OCI-LY3 (cell line): ENCODE data around the gene ZGRF1.

Source experiments
- H2AFZ ChIP-seq: fragments of 200-600, 300-600 bp; shearing (Covaris generic); 2 replicates; pipeline ENCODE4 v1.6.0; 2014; ENCODE audit warnings: antibody characterized with exemption, low read depth, low read length
- H3K27ac ChIP-seq: fragments of 200-600, 300-600 bp; sonication (generic); 2 replicates; pipeline ENCODE4 v1.5.1; 2014; ENCODE audit warnings: mild to moderate bottlenecking, low read length, moderate library complexity, mixed read lengths
- H3K27me3 ChIP-seq: fragments of 200-600, 300-600 bp; sonication (generic); 2 replicates; pipeline ENCODE4 v1.6.1; 2014; ENCODE audit warnings: low read depth, low read length, mixed read lengths
- H3K36me3 ChIP-seq: fragments of 200-600, 300-600 bp; sonication (generic); replicated peaks from 2 replicates; pipeline ENCODE3; 2014; ENCODE audit warnings: low read depth, low read length, mixed read lengths
- H3K4me1 ChIP-seq: fragments of 300-600, 200-600 bp; sonication (generic); 2 replicates; pipeline ENCODE4 v1.6.1; 2014; ENCODE audit warnings: low read length, mixed read lengths
- H3K4me2 ChIP-seq: fragments of 200-600, 300-600 bp; sonication (generic); 2 replicates; pipeline ENCODE4 v1.6.1; 2014; ENCODE audit warnings: low read length, mixed read lengths
- H3K4me3 ChIP-seq: fragments of 300-600, 200-600 bp; sonication (generic); 2 replicates; pipeline ENCODE4 v1.5.1; 2014; ENCODE audit warnings: antibody characterized with exemption, mild to moderate bottlenecking, low read length, moderate library complexity
- H3K79me2 ChIP-seq: fragments of 300-600, 200-600 bp; shearing (Covaris generic); 2 replicates; pipeline ENCODE4 v1.6.1; 2014; ENCODE audit warnings: mild to moderate bottlenecking, low read length, mixed read lengths
- H3K9ac ChIP-seq: fragments of 300-600, 200-600 bp; shearing (Covaris generic); 2 replicates; pipeline ENCODE4 v1.6.0; 2014; ENCODE audit warnings: mild to moderate bottlenecking, low read length, moderate library complexity
- H3K9me3 ChIP-seq: fragments of 200-600, 300-600 bp; shearing (Covaris generic); 2 replicates; pipeline ENCODE4 v1.6.1; 2014; ENCODE audit warnings: low read length, mixed read lengths; ENCODE audit not compliant: insufficient read depth
- H4K20me1 ChIP-seq: fragments of 200-600, 300-600 bp; sonication (generic); 2 replicates; pipeline ENCODE4 v1.6.1; 2016; ENCODE audit warnings: low read length, mixed read lengths; ENCODE audit not compliant: insufficient read depth
- CTCF ChIP-seq: fragments of 200-600, 300-600 bp; sonication (generic); IDR thresholded peaks from 2 replicates; pipeline ENCODE4 v1.5.1; 2014; ENCODE audit warnings: antibody characterized with exemption, low read length, low read depth
- EZH2phosphoT487 ChIP-seq: fragments of 200-600 bp; shearing (Covaris generic); IDR thresholded peaks from 2 replicates; pipeline ENCODE4 v1.6.1; 2018; ENCODE audit warnings: antibody characterized with exemption, mixed run types, low read depth

ZGRF1 gene

DNA sequence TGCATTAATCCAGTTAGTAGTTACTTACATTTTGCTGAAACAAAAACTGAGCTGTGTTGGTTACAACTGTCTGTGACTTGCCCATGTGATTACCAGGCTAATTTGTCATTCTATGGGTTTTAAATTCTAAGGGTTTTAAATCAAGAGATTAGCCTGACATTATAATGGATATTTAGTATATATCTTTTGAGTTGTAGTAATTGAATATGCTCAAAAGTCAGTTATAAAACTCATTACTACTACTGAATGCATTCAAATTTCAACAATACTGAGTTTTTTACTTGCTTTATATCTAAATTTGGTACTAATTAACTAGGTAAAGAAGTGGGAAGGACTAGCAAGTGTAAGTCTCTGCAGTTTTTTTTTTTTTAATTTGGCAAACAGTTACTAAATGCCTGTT lies 14.9 kb upstream of the ZGRF1 start:
- H3K36me3 ChIP-seq, result peaks cover 45% of the 10 kb centered on the region
- no peaks in the 10 kb centered on the region for H3K9me3 ChIP-seq
- no peak overlapping the region for H3K4me3 ChIP-seq
- no peak overlapping the region for H3K9ac ChIP-seq
- no peak overlapping the region for H2AFZ ChIP-seq
- no peaks in the 10 kb centered on the region for H3K4me1 ChIP-seq
- H3K27me3 ChIP-seq, result no peaks in the 10 kb centered on the region
- TF ChIP-seq CTCF (no peak), EZH2phosphoT487 (no peak)
- H3K79me2 ChIP-seq, result no peaks in the 10 kb centered on the region
- H4K20me1 ChIP-seq, result no peaks in the 10 kb centered on the region
- H3K4me2 ChIP-seq, result no peak overlapping the region
- no peak overlapping the region for H3K27ac ChIP-seq

DNA sequence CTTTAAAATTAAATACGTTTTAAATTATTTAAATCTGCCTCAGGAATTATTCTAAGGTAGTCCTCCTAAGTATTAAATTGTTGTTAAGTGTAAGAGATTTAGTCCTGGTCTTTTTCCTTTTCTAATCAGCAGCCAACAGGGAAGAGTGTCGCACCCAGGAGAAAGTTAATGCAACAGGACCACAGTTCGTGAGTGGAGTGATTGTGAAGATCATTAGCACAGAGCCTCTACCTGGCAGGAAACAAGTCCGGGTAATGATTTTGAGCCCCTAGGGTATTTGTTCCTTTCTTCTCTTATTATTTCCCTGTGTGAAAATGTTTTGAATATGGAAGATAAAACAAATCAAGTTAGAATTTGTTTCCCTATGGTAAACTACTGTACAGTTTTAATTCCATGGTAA lies 13.6 kb upstream of the ZGRF1 start:
- Histone ChIP-seq H3K27me3 (no peaks in the 10 kb centered on the region), H3K4me1 (no peaks in the 10 kb centered on the region), H3K36me3 (peaks cover 36% of the 10 kb centered on the region), H2AFZ (no peak overlapping the region), H4K20me1 (no peaks in the 10 kb centered on the region), H3K9ac (no peak overlapping the region), H3K27ac (no peak overlapping the region), H3K4me2 (no peak overlapping the region), H3K4me3 (no peak overlapping the region), H3K79me2 (no peaks in the 10 kb centered on the region), H3K9me3 (no peaks in the 10 kb centered on the region)
- TF ChIP-seq EZH2phosphoT487 (no peak), CTCF (no peak)

GRCh38 chr4:112649055-112649408 lies 12.3 kb upstream of the ZGRF1 start:
- H3K4me3 ChIP-seq, result no peak overlapping the region
- no peaks in the 10 kb centered on the region for H3K9me3 ChIP-seq
- no peaks in the 10 kb centered on the region for H3K79me2 ChIP-seq
- H3K4me2 ChIP-seq, result no peak overlapping the region
- H3K36me3 ChIP-seq, result peaks cover 26% of the 10 kb centered on the region
- H3K9ac ChIP-seq, result no peak overlapping the region
- H3K27me3 ChIP-seq, result no peaks in the 10 kb centered on the region
- TF ChIP-seq CTCF (no peak), EZH2phosphoT487 (no peak)
- peaks cover 3% of the 10 kb centered on the region; the same call in 1 of the 2 replicates for H3K4me1 ChIP-seq
- H4K20me1 ChIP-seq, result no peaks in the 10 kb centered on the region
- H2AFZ ChIP-seq, result no peak overlapping the region
- no peak overlapping the region for H3K27ac ChIP-seq

GRCh38 chr4:112648263-112649054 lies 11.8 kb upstream of the ZGRF1 start:
- Histone ChIP-seq H4K20me1 (no peaks in the 10 kb centered on the region), H2AFZ (no peak overlapping the region), H3K36me3 (peaks cover 24% of the 10 kb centered on the region), H3K9me3 (no peaks in the 10 kb centered on the region), H3K4me1 (peaks cover 8% of the 10 kb centered on the region), H3K4me3 (no peak overlapping the region), H3K27ac (no peak overlapping the region), H3K9ac (no peak overlapping the region), H3K4me2 (no peak overlapping the region), H3K27me3 (no peaks in the 10 kb centered on the region), H3K79me2 (no peaks in the 10 kb centered on the region)
- TF ChIP-seq CTCF (no peak), EZH2phosphoT487 (no peak)
